Lower leg skin (tissue), 3 donors: ENCODE results near the gene SCRT2.

Experiments used
- CTCF ChIP-seq, 3 donors: fragments of 450-650 bp; IDR thresholded peaks; one replicate each; pipeline ENCODE4 v1.5.1; 2016; ENCODE audit warnings: antibody characterized with exemption in 3 of 3, mild to moderate bottlenecking in 3 of 3, moderate library complexity in 2 of 3
- POLR2A ChIP-seq, 2 donors: fragments of 450-650 bp; IDR thresholded peaks; one replicate each; pipeline ENCODE4 v1.6.1; 2016 to 2017; ENCODE audit warnings: antibody characterized with exemption in 2 of 2, mild to moderate bottlenecking in 1 of 2, moderate library complexity in 1 of 2

GRCh38 chr20:717832-718231 is 42.2 kb upstream of the SCRT2 start:
- no peak for TF ChIP-seq POLR2A (IDR thresholded peaks at IDR 0.05)
- TF ChIP-seq CTCF (IDR thresholded peaks at IDR 0.05), result no peak
